HFF-Myc (cell line): Measurements from ENCODE around the gene PARP8.

Experiments used
- DNase-seq: peaks from one replicate; pipeline ENCODE4 v3.0.0-alpha.2; 2011; ENCODE audit warnings: low read depth; ENCODE audit errors: extremely low read depth
- H3K4me3 ChIP-seq: replicated peaks from 2 replicates; pipeline ENCODE4 v1.5.1; 2011; ENCODE audit warnings: low read depth, mild to moderate bottlenecking, control low read depth, low read length
- CTCF ChIP-seq: IDR thresholded peaks from 2 replicates; pipeline ENCODE4 v1.5.1; 2012; ENCODE audit warnings: mild to moderate bottlenecking, low read depth, low read length, control low read depth; ENCODE audit errors: missing control alignments

The PARP8 gene

GRCh38 chr5:50702615-50703366 is 36.4 kb downstream of the PARP8 start:
- TF ChIP-seq CTCF: no peak
- no peak for DNase-seq

GRCh38 chr5:50703367-50703666 is 36.9 kb downstream of the PARP8 start:
- no peak for DNase-seq
- H3K4me3 ChIP-seq: no peak overlapping the region
- TF ChIP-seq CTCF: no peak

More at GRCh38 chr5:50702615-50703366, 36.4 kb downstream of the PARP8 start:
- no peak overlapping the region for H3K4me3 ChIP-seq

- DNase-seq: no peak
- TF ChIP-seq CTCF: no peak
- no peak overlapping the region for H3K4me3 ChIP-seq
Measured at GRCh38 chr5:50704730-50705129, 38.3 kb downstream of the PARP8 start.

- DNase-seq: no peak
- no peak overlapping the region for H3K4me3 ChIP-seq
- no peak for TF ChIP-seq CTCF
Measured at GRCh38 chr5:50709471-50709870, 43.0 kb downstream of the PARP8 start.

GRCh38 chr5:50710838-50711237 is 44.4 kb downstream of the PARP8 start:
- no peak overlapping the region for H3K4me3 ChIP-seq

GRCh38 chr5:50711280-50711679 is 44.8 kb downstream of the PARP8 start:
- no peak for DNase-seq
- TF ChIP-seq CTCF: no peak
- no peak overlapping the region for H3K4me3 ChIP-seq

More at GRCh38 chr5:50710838-50711237, 44.4 kb downstream of the PARP8 start:
- no peak for TF ChIP-seq CTCF
- no peak for DNase-seq

GRCh38 chr5:50712479-50712878 is 46.0 kb downstream of the PARP8 start:
- no peak for TF ChIP-seq CTCF
- no peak for DNase-seq
- no peak overlapping the region for H3K4me3 ChIP-seq
